HepG2 (cell line): ENCODE measurements around the gene ARF5.

Source experiments
- E2F5 ChIP-seq: sonication (generic); formaldehyde crosslinking; conservative IDR thresholded peaks from 2 replicates; pipeline ENCODE4 v1.4.0; 2020; ENCODE audit warnings: missing genetic modification reagents
- EZH2 ChIP-seq: conservative IDR thresholded peaks from 2 replicates; pipeline ENCODE4 v1.6.1; 2012; ENCODE audit warnings: mild to moderate bottlenecking, low read depth, low read length, moderate library complexity
- HINFP ChIP-seq: sonication (generic); formaldehyde crosslinking; IDR thresholded peaks from 2 replicates; pipeline ENCODE4 v1.4.0; 2020; ENCODE audit warnings: low read depth, mild to moderate bottlenecking, missing genetic modification reagents
- NR2F1 ChIP-seq, 2 experiments: fragments of 450-650 bp in 1 of 2; formaldehyde crosslinking in 1 of 2; IDR thresholded peaks; 2 replicates each; pipeline versions ENCODE4 v1.5.0 to v1.6.1; 2016 to 2020; ENCODE audit warnings: mild to moderate bottlenecking in 1 of 2, missing compliant biosample characterization in 1 of 2, missing genetic modification reagents in 1 of 2, moderate library complexity in 1 of 2
- UBTF ChIP-seq: sonication (generic); formaldehyde crosslinking; IDR thresholded peaks from 2 replicates; pipeline ENCODE4 v1.4.0; 2020; ENCODE audit warnings: mild to moderate bottlenecking, missing genetic modification reagents
- ZSCAN9 ChIP-seq: IDR thresholded peaks from 2 replicates; pipeline ENCODE4 v1.6.1; 2016; ENCODE audit warnings: borderline replicate concordance

GRCh38 chr7:127632276-127632910 is 44.2 kb downstream of the ARF5 start:
- no peak for TF ChIP-seq UBTF (CRISPR knock-in tag)
- no peak for TF ChIP-seq EZH2
- TF ChIP-seq E2F5 (CRISPR knock-in tag) = no peak
- TF ChIP-seq HINFP (CRISPR knock-in tag) = no peak
- no peak for TF ChIP-seq ZSCAN9 (CRISPR knock-in tag)
- TF ChIP-seq NR2F1 (CRISPR knock-in tag; IDR thresholded peaks at IDR 0.05) = no peak
